Kidney (tissue), 14 donors: ENCODE measurements around the gene CPNE7. TPM values are rescaled to one million over a fixed set of nuclear protein-coding genes. Genes with fewer than 3 reads are reported as not detected.
A peak's percentile ranks its signal among the peaks of the same experiment; 100 is the strongest.

Experiments used
- DNase-seq, 5 donors: peaks; one replicate each; pipeline ENCODE4 v3.0.0-alpha.2; 2013 to 2020
- FAIRE-seq: peaks from 2 replicates; lab custom pipeline; 2012; peaks lifted over from hg19 to GRCh38; lab: Jason Lieb, UNC
- H3K27ac ChIP-seq, 2 donors: one replicate each; pipeline ENCODE4 v1.7.0; 2013; ENCODE audit warnings: low read depth in 2 of 2, low read length in 2 of 2, inconsistent platforms in 1 of 2
- H3K27me3 ChIP-seq: one replicate; pipeline ENCODE4 v1.7.1; 2013; ENCODE audit warnings: low read length, inconsistent platforms; ENCODE audit not compliant: control insufficient read depth, insufficient read depth
- H3K36me3 ChIP-seq, 3 donors: one replicate each; pipeline versions ENCODE4 v1.7.0 to v1.7.1; 2013; ENCODE audit warnings: low read length in 3 of 3, control low read depth in 1 of 3, inconsistent platforms in 1 of 3; ENCODE audit not compliant: insufficient read depth in 3 of 3, control insufficient read depth in 2 of 3
- H3K4me1 ChIP-seq, 3 donors: one replicate each; pipeline versions ENCODE4 v1.7.0 to v1.7.1; 2013; ENCODE audit warnings: low read length in 3 of 3, inconsistent platforms in 1 of 3, low read depth in 1 of 3; ENCODE audit not compliant: control insufficient read depth in 2 of 3, insufficient read depth in 2 of 3
- H3K4me3 ChIP-seq, 3 donors: one replicate each; pipeline versions ENCODE4 v1.7.0 to v1.8.1; 2013; ENCODE audit warnings: low read length in 3 of 3, control low read depth in 1 of 3, inconsistent platforms in 1 of 3
- H3K9ac ChIP-seq, 3 donors: one replicate each; pipeline versions ENCODE4 v1.7.0 to v1.7.1; 2013; ENCODE audit warnings: low read length in 3 of 3, control low read depth in 1 of 3, inconsistent platforms in 1 of 3
- H3K9me3 ChIP-seq, 3 donors: one replicate each; pipeline versions ENCODE4 v1.7.0 to v1.7.1; 2013; ENCODE audit warnings: low read length in 3 of 3, control low read depth in 1 of 3, inconsistent platforms in 1 of 3; ENCODE audit not compliant: control insufficient read depth in 2 of 3, insufficient read depth in 1 of 3
- intact Hi-C: fragments of 100-400 bp; cut with DNase I; formaldehyde crosslinking; loops from one replicate; pipeline ENCODE4 v1.11.1; 2022
- polyA plus RNA-seq: library from polyadenylated mRNA; stranded (reverse); fragments of 350-450 nt; fragmentation: Illumina TruSeq; extraction: RNeasy Lipid Tissue Mini Kit (QIAGEN cat#74804); gene quantifications from one replicate; pipeline ENCODE4 v1.2.3, GENCODE V29; 2014; ENCODE audit warnings: low read depth, low replicate concordance; ENCODE audit not compliant: insufficient read depth
- total RNA-seq: library from RNA; stranded (reverse); fragmentation: NEBNext Ultra II Directional; extraction: Animal tissue kit (Norgen Biotek cat#: 25700); gene quantifications from one replicate; pipeline ENCODE4 v1.2.1, GENCODE V29; 2021
- TF ChIP-seq, protein P1 (sequence below): IDR thresholded peaks from 3 replicates; pipeline ENCODE4 v1.5.1; 2012; ENCODE audit warnings: mild to moderate bottlenecking, moderate library complexity, borderline replicate concordance; ENCODE audit not compliant: insufficient read depth; ENCODE audit errors: extremely low read depth
- donor health status: control.
- donor health status: control.
- donor health status: control.
- donor health status: control.
- donor health status: control.
- donor health status: DM: yes; HTN: yes; CAD: no.
- donor health status: Normal renal cell carcinoma (clear cell type).

Gene CPNE7
- total and polyA plus RNA-seq, 2 donors from 2014 or later = 1.5 to 13.7 TPM

DNA sequence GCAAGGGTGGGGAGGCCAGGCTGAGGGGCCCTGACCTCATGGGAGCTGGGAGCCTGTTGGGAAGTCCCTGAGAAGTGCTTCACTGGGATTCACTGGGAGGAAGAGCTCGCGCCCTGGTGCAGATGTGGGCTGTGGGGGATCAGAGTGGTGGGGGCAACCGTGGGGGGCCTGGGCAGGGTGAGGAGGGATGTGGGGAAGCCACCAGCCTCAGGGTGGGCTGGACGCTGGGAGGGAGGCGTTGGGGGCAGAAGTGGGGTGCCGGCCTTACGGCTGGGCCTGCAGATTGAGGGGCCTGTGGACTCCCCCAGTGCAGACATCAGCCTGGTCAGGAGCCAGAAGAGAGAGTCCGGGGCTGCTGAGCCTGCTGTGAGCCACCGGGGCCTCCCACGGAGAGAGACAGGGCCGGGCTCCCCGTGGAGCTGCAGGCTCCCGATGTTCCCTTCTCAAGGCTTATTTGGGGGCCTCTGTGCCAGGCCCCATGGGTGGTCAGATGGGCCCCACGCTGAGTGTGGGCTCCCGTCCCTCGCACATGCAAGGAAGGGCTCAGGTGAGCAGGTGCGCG lies 45.7 kb downstream of the CPNE7 start:
- Histone ChIP-seq H3K9ac (no peak overlapping the region), H3K36me3 (no peaks in the 10 kb centered on the region), H3K27ac (no peak overlapping the region), H3K27me3 (no peaks in the 10 kb centered on the region), H3K4me3 (no peak overlapping the region), H3K9me3 (no peaks in the 10 kb centered on the region), H3K4me1 (peaks cover 0 to 20% (median 8%) of the 10 kb centered on the region in 3 donors)
- FAIRE-seq = no peak
- no peak for DNase-seq
- intact Hi-C loops = no loop called here
- TF ChIP-seq, protein P1, sequence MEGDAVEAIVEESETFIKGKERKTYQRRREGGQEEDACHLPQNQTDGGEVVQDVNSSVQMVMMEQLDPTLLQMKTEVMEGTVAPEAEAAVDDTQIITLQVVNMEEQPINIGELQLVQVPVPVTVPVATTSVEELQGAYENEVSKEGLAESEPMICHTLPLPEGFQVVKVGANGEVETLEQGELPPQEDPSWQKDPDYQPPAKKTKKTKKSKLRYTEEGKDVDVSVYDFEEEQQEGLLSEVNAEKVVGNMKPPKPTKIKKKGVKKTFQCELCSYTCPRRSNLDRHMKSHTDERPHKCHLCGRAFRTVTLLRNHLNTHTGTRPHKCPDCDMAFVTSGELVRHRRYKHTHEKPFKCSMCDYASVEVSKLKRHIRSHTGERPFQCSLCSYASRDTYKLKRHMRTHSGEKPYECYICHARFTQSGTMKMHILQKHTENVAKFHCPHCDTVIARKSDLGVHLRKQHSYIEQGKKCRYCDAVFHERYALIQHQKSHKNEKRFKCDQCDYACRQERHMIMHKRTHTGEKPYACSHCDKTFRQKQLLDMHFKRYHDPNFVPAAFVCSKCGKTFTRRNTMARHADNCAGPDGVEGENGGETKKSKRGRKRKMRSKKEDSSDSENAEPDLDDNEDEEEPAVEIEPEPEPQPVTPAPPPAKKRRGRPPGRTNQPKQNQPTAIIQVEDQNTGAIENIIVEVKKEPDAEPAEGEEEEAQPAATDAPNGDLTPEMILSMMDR = no peak

DNA sequence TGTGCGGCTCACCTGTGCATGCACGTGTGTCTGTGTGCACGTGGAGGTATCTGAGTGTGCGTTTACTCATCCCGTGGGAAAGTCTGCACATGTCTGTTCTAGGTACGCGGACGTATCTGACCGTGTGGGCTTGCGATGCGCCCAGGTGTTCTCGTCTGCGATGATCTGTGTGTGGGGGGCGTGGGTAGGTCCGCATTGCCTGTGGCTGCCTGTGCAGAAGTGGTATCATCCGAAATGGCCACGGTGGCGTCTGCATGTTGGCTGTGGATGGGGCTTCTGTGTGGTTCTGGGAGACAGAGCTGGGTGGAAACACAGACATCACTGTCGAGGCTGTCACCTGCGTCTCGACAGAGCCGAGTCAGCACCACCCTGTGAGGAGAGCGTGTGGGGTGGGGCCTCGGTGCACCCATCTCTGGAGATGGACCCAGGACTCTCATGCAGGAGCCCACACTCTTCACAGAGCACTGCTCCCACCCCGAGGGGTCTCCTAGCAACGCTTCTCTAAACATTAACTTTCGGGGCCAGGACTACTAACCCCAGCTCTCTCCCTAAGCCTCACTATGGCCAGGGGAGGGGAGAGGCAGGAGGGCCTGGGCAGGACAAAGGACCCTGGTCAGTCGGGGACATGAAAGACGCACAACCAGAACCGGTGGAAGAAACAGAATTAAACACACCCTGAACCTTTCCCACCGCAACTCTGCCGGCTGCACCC lies 46.3 kb downstream of the CPNE7 start:
- DNase-seq = peak in 3 of 5 donors; percentile 64 to 79 (median 76)
- Histone ChIP-seq H3K36me3 (no peaks in the 10 kb centered on the region), H3K27ac (no peak overlapping the region), H3K4me3 (no peak overlapping the region), H3K27me3 (no peaks in the 10 kb centered on the region), H3K4me1 (peaks cover 0 to 16% (median 8%) of the 10 kb centered on the region in 3 donors), H3K9ac (no peak overlapping the region), H3K9me3 (no peaks in the 10 kb centered on the region)
- no peak for FAIRE-seq
- intact Hi-C loops = no loop called here
- TF ChIP-seq, protein P1 = no peak

DNA sequence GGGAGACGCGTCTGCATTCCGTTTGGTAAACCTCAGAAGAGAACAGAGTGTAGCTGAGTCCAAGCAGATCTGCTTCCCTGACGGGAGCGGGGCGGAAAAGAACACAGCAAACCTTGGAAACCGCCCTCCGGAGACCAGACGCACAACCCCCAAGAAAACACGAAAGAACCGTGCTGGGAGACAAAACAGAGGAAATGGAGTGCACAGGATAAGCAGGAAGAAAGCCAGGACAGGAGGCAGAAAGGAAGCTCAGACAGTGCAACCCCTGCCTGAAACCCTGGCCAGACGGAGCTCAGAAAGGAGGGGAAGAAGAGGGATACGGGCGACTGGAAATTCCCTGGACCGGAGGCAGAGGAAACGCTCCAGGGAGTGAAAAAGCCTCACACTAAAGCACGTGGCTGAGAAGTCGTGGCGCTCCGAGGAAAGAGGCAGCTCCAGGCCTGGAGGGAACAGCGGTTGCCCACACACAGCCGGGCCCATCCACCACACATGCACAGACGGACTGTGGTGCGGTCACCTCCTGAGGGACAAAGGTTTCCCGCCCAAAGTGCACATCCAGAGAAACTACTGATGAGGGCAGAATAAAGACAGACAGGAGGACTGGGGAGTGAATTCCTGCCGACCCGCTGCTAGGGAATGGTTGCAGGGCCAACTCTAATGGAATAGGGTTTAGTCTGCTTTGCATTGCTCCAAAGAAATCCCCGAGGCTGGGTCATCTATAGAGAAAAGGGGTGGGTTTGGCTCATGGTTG lies 48.1 kb downstream of the CPNE7 start:
- FAIRE-seq (no peak), DNase-seq (peak in 2 of 5 donors; percentile 43 to 50)
- Histone ChIP-seq H3K9me3 (no peaks in the 10 kb centered on the region), H3K27me3 (no peaks in the 10 kb centered on the region), H3K36me3 (no peaks in the 10 kb centered on the region), H3K4me3 (no peak overlapping the region), H3K9ac (no peak overlapping the region), H3K27ac (peak overlapping the region in 1 of 2 donors; percentile 55), H3K4me1 (peaks cover 0 to 13% (median 8%) of the 10 kb centered on the region in 3 donors)
- intact Hi-C loops = no loop called here
- TF ChIP-seq, protein P1 = no peak
